WTC11 (cell line): ENCODE data around the gene CYP27C1. TPM values are rescaled to one million over a fixed set of nuclear protein-coding genes. Genes with fewer than 3 reads are reported as not detected.

Experiments used
- ATAC-seq: fragments of 200-7000 bp; cut with Tn5 transposase; 2 replicates; pipeline ENCODE4 v1.10.0; 2021; ENCODE audit warnings: mild to moderate bottlenecking, moderate library complexity
- CTCF ChIA-PET: fragments of 300-600 bp; sonication (Branson Sonifier 250); formaldehyde crosslinking; loops from one replicate; lab custom pipeline; 2021; ENCODE audit warnings: antibody characterized with exemption; lab: Charles Lee
- POLR2A ChIA-PET: fragments of 350-600 bp; sonication (Branson Sonifier 250); formaldehyde crosslinking; loops from one replicate; lab custom pipeline; 2021; ENCODE audit warnings: antibody characterized with exemption; lab: Charles Lee
- DNase-seq: peaks from one replicate; pipeline ENCODE4 v3.0.0; 2021; ENCODE audit warnings: low spot score
- H3K27ac Mint-ChIP-seq: 2 replicates; pipeline ENCODE4 v1.8.0; 2021; ENCODE audit warnings: mixed read lengths
- H3K27me3 Mint-ChIP-seq: 2 replicates; pipeline ENCODE4 v1.8.0; 2021; ENCODE audit warnings: low read depth, mild to moderate bottlenecking, moderate library complexity, mixed read lengths
- H3K36me3 Mint-ChIP-seq: 2 replicates; pipeline ENCODE4 v1.8.0; 2021; ENCODE audit warnings: mixed read lengths
- H3K4me1 Mint-ChIP-seq: 2 replicates; pipeline ENCODE4 v1.8.0; 2022; ENCODE audit warnings: mixed read lengths
- H3K4me3 Mint-ChIP-seq: 2 replicates; pipeline ENCODE4 v1.8.0; 2021; ENCODE audit warnings: mild to moderate bottlenecking, moderate library complexity, mixed read lengths
- H3K9me3 Mint-ChIP-seq: 2 replicates; pipeline ENCODE4 v1.8.0; 2021; ENCODE audit warnings: mixed read lengths
- FOXK1 ChIP-seq: sonication (generic); formaldehyde crosslinking; IDR thresholded peaks from 2 replicates; pipeline ENCODE4 v1.8.0; 2022; ENCODE audit warnings: mild to moderate bottlenecking, moderate library complexity, missing genetic modification reagents
- MYBL2 ChIP-seq: sonication (generic); formaldehyde crosslinking; IDR thresholded peaks from 2 replicates; pipeline ENCODE4 v1.8.1; 2023; ENCODE audit warnings: mild to moderate bottlenecking, moderate library complexity, missing genetic modification reagents
- NFYB ChIP-seq: sonication (generic); formaldehyde crosslinking; conservative IDR thresholded peaks from 2 replicates; pipeline ENCODE4 v1.8.0; 2022; ENCODE audit warnings: low read depth, missing genetic modification reagents
- NR3C1 ChIP-seq: sonication (generic); formaldehyde crosslinking; conservative IDR thresholded peaks from 2 replicates; pipeline ENCODE4 v1.8.1; 2023; ENCODE audit warnings: low read depth, mild to moderate bottlenecking, missing genetic modification reagents
- OVOL2 ChIP-seq: fragments of 250-450 bp; sonication (Bioruptor Pico); IDR thresholded peaks from 2 replicates; pipeline ENCODE4 v1.9.0; 2021; ENCODE audit warnings: mild to moderate bottlenecking, borderline replicate concordance
- ZNF416 ChIP-seq: fragments of 250-450 bp; sonication (Bioruptor Pico); IDR thresholded peaks from 2 replicates; pipeline ENCODE4 v1.9.0; 2021; ENCODE audit warnings: mild to moderate bottlenecking, inconsistent platforms
- total RNA-seq: library from RNA; stranded (reverse); gene quantifications from 3 replicates; pipeline ENCODE4 v1.2.3, GENCODE V29; 2021
- TF ChIP-seq, protein P1 (sequence below): sonication (generic); formaldehyde crosslinking; IDR thresholded peaks from 2 replicates; pipeline ENCODE4 v1.8.0; 2023; ENCODE audit warnings: missing genetic modification reagents, mild to moderate bottlenecking, borderline replicate concordance
- TF ChIP-seq, protein P2 (sequence below): sonication (generic); formaldehyde crosslinking; IDR thresholded peaks from 2 replicates; pipeline ENCODE4 v1.8.1; 2023; ENCODE audit warnings: mild to moderate bottlenecking, missing genetic modification reagents
- TF ChIP-seq, protein P3 (sequence below): sonication (generic); formaldehyde crosslinking; IDR thresholded peaks from 2 replicates; pipeline ENCODE4 v1.8.0; 2022; ENCODE audit warnings: mild to moderate bottlenecking, missing genetic modification reagents
- TF ChIP-seq, protein P4 (sequence below): sonication (generic); formaldehyde crosslinking; IDR thresholded peaks from 2 replicates; pipeline ENCODE4 v1.8.0; 2023; ENCODE audit warnings: mild to moderate bottlenecking, missing genetic modification reagents
- TF ChIP-seq, protein P5 (sequence below): sonication (generic); formaldehyde crosslinking; IDR thresholded peaks from 2 replicates; pipeline ENCODE4 v1.8.1; 2022; ENCODE audit warnings: low read depth, missing genetic modification reagents, borderline replicate concordance
- TF ChIP-seq, protein P6 (sequence below): sonication (generic); formaldehyde crosslinking; IDR thresholded peaks from 2 replicates; pipeline ENCODE4 v1.8.1; 2023; ENCODE audit warnings: mild to moderate bottlenecking, missing genetic modification reagents, moderate library complexity

The CYP27C1 gene
- total RNA-seq, 1 experiment from 2014 or later = 2.4 TPM

DNA sequence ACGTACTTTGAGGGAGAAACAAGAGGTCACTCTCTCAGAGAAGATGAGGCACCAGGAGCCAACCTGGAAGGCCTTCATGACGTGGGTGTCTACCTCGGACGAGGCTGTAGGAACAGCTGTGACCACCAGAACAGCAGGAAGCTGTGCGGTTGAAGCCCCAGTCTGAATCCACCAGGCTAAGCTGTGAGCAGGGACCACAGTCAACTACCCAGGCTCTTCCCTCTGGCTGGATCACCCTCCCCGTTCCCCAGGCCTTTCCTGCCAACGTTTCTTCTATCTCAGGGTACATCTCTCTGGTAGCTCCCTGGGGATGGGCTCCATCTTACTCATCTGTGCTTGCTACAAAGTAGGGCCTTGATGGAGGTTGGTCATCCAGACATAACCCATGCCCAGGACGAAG, 36.8 kb upstream of the CYP27C1 start (continued):
- no peak for TF ChIP-seq NR3C1 (CRISPR knock-in tag)

DNA sequence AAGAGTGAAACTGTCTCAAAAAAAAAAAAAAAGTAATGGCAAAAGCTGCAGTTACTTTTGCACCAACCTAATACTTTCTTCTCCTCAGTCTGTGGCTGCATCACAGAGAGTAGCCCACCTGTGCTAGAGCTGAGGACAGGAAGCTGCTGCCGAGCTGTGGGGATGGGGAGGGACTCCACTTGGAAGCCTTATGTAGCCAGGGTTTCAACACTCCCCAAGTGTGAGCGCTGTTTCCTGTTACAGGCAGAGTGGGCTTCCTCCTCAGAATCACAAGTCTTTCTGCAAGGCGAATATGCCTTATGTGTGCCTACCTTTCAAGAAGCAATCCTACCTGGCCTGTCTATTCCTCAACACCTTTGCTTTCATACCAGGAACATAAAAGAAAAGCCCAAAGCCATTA, 36.3 kb upstream of the CYP27C1 start:
- no peak for DNase-seq
- Mint-ChIP-seq H3K4me3 (no peak overlapping the region), H3K9me3 (no peaks in the 10 kb centered on the region), H3K4me1 (no peaks in the 10 kb centered on the region), H3K36me3 (peaks cover 31% of the 10 kb centered on the region), H3K27ac (0 out of 2 replicates have a peak overlapping the region, but pooled peaks have one; percentile 38), H3K27me3 (no peaks in the 10 kb centered on the region)
- ATAC-seq = no peak; the same call in 1 of the 2 replicates
- ChIA-PET POLR2A (no interaction called here), CTCF (interaction anchor here (0.7 to 1.1 kb wide), 2 partner anchors 48 to 55 kb away, joined by 3 read pairs; no protein-coding TSS in a partner anchor)
- TF ChIP-seq OVOL2 (CRISPR knock-in tag) (no peak), MYBL2 (CRISPR knock-in tag) (no peak), ZNF416 (CRISPR knock-in tag) (no peak)

DNA sequence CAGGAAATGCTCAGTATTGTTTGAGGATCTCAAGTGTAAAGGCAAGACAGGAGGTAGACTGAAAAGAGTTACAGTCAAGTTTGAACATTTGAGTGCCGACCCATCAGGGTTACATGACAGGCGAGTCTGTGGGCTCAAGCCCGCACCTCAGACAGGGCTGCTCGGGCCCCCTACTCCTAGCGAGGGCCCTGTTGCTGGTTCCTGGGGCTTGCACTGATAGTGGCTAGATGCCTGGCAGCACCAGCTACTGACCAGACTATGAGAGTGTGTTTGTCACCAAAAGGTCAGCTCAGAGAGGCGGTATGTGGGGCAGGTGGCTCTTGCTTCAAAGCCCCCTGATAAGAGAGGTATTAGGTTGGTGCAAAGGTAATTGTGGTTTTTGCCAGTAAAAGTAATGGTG, 35.6 kb upstream of the CYP27C1 start:
- no peak overlapping the region for H3K4me3 Mint-ChIP-seq
- H3K36me3 Mint-ChIP-seq = peaks cover 25% of the 10 kb centered on the region
- no peak overlapping the region for H3K27ac Mint-ChIP-seq
- no peak for ATAC-seq
- DNase-seq = no peak
- ChIA-PET POLR2A (no interaction called here), CTCF (interaction anchor here (1.1 to 2.0 kb wide), 2 partner anchors 54 to 59 kb away, joined by 3 to 6 read pairs; no protein-coding TSS in a partner anchor)
- H3K9me3 Mint-ChIP-seq = no peaks in the 10 kb centered on the region
- no peaks in the 10 kb centered on the region for H3K4me1 Mint-ChIP-seq
- TF ChIP-seq, protein P1, sequence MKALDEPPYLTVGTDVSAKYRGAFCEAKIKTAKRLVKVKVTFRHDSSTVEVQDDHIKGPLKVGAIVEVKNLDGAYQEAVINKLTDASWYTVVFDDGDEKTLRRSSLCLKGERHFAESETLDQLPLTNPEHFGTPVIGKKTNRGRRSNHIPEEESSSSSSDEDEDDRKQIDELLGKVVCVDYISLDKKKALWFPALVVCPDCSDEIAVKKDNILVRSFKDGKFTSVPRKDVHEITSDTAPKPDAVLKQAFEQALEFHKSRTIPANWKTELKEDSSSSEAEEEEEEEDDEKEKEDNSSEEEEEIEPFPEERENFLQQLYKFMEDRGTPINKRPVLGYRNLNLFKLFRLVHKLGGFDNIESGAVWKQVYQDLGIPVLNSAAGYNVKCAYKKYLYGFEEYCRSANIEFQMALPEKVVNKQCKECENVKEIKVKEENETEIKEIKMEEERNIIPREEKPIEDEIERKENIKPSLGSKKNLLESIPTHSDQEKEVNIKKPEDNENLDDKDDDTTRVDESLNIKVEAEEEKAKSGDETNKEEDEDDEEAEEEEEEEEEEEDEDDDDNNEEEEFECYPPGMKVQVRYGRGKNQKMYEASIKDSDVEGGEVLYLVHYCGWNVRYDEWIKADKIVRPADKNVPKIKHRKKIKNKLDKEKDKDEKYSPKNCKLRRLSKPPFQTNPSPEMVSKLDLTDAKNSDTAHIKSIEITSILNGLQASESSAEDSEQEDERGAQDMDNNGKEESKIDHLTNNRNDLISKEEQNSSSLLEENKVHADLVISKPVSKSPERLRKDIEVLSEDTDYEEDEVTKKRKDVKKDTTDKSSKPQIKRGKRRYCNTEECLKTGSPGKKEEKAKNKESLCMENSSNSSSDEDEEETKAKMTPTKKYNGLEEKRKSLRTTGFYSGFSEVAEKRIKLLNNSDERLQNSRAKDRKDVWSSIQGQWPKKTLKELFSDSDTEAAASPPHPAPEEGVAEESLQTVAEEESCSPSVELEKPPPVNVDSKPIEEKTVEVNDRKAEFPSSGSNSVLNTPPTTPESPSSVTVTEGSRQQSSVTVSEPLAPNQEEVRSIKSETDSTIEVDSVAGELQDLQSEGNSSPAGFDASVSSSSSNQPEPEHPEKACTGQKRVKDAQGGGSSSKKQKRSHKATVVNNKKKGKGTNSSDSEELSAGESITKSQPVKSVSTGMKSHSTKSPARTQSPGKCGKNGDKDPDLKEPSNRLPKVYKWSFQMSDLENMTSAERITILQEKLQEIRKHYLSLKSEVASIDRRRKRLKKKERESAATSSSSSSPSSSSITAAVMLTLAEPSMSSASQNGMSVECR (CRISPR knock-in tag) = no peak
- TF ChIP-seq OVOL2 (CRISPR knock-in tag) (no peak), FOXK1 (CRISPR knock-in tag) (no peak), NFYB (CRISPR knock-in tag) (no peak)
- TF ChIP-seq, protein P2, sequence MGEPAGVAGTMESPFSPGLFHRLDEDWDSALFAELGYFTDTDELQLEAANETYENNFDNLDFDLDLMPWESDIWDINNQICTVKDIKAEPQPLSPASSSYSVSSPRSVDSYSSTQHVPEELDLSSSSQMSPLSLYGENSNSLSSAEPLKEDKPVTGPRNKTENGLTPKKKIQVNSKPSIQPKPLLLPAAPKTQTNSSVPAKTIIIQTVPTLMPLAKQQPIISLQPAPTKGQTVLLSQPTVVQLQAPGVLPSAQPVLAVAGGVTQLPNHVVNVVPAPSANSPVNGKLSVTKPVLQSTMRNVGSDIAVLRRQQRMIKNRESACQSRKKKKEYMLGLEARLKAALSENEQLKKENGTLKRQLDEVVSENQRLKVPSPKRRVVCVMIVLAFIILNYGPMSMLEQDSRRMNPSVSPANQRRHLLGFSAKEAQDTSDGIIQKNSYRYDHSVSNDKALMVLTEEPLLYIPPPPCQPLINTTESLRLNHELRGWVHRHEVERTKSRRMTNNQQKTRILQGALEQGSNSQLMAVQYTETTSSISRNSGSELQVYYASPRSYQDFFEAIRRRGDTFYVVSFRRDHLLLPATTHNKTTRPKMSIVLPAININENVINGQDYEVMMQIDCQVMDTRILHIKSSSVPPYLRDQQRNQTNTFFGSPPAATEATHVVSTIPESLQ (CRISPR knock-in tag) = no peak
- TF ChIP-seq, protein P3, sequence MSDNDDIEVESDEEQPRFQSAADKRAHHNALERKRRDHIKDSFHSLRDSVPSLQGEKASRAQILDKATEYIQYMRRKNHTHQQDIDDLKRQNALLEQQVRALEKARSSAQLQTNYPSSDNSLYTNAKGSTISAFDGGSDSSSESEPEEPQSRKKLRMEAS = no peak
- TF ChIP-seq, protein P4, sequence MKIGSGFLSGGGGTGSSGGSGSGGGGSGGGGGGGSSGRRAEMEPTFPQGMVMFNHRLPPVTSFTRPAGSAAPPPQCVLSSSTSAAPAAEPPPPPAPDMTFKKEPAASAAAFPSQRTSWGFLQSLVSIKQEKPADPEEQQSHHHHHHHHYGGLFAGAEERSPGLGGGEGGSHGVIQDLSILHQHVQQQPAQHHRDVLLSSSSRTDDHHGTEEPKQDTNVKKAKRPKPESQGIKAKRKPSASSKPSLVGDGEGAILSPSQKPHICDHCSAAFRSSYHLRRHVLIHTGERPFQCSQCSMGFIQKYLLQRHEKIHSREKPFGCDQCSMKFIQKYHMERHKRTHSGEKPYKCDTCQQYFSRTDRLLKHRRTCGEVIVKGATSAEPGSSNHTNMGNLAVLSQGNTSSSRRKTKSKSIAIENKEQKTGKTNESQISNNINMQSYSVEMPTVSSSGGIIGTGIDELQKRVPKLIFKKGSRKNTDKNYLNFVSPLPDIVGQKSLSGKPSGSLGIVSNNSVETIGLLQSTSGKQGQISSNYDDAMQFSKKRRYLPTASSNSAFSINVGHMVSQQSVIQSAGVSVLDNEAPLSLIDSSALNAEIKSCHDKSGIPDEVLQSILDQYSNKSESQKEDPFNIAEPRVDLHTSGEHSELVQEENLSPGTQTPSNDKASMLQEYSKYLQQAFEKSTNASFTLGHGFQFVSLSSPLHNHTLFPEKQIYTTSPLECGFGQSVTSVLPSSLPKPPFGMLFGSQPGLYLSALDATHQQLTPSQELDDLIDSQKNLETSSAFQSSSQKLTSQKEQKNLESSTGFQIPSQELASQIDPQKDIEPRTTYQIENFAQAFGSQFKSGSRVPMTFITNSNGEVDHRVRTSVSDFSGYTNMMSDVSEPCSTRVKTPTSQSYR (CRISPR knock-in tag) = no peak
- TF ChIP-seq, protein P5, sequence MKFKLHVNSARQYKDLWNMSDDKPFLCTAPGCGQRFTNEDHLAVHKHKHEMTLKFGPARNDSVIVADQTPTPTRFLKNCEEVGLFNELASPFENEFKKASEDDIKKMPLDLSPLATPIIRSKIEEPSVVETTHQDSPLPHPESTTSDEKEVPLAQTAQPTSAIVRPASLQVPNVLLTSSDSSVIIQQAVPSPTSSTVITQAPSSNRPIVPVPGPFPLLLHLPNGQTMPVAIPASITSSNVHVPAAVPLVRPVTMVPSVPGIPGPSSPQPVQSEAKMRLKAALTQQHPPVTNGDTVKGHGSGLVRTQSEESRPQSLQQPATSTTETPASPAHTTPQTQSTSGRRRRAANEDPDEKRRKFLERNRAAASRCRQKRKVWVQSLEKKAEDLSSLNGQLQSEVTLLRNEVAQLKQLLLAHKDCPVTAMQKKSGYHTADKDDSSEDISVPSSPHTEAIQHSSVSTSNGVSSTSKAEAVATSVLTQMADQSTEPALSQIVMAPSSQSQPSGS (CRISPR knock-in tag) = no peak
- TF ChIP-seq, protein P6, sequence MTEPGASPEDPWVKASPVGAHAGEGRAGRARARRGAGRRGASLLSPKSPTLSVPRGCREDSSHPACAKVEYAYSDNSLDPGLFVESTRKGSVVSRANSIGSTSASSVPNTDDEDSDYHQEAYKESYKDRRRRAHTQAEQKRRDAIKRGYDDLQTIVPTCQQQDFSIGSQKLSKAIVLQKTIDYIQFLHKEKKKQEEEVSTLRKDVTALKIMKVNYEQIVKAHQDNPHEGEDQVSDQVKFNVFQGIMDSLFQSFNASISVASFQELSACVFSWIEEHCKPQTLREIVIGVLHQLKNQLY (CRISPR knock-in tag) = no peak
- H3K27me3 Mint-ChIP-seq = no peaks in the 10 kb centered on the region
